Stomach (tissue), 9 donors: ENCODE results near the gene ADCY4. TPM values are rescaled to one million over a fixed set of nuclear protein-coding genes. Genes with fewer than 3 reads are reported as not detected.

ENCODE experiments used
- DNase-seq, 2 donors: peaks; one replicate each; pipeline versions ENCODE4 v3.0.0 to v3.0.0-alpha.2; 2013 to 2019
- H3K27ac ChIP-seq, 5 donors: fragments of 200-600 bp in 4 of 5; sonication (generic) in 4 of 5; one replicate each; pipeline ENCODE4 v1.5.1; 2013 to 2019; ENCODE audit warnings: mild to moderate bottlenecking in 1 of 5, moderate library complexity in 1 of 5
- H3K27me3 ChIP-seq, 3 donors: fragments of 200-600 bp; sonication (generic); one replicate each; pipeline ENCODE4 v1.5.1; 2017 to 2019; ENCODE audit warnings: mixed run types in 1 of 3
- H3K36me3 ChIP-seq, 4 donors: fragments of 200-600 bp; sonication (generic); 1 replicate in 3 of 4; 2 replicates in 1 of 4; pipeline ENCODE4 v1.5.1; 2016 to 2019
- H3K4me1 ChIP-seq, 4 donors: fragments of 200-600 bp; sonication (generic); one replicate each; pipeline ENCODE4 v1.5.1; 2016 to 2019
- H3K4me3 ChIP-seq, 4 donors: fragments of 200-600 bp; sonication (generic) in 3 of 4; one replicate each; pipeline ENCODE4 v1.5.1; 2016 to 2019; ENCODE audit warnings: mild to moderate bottlenecking in 1 of 4
- H3K9me3 ChIP-seq, 4 donors: fragments of 200-600 bp; sonication (generic); one replicate each; pipeline ENCODE4 v1.5.1; 2016 to 2019
- EP300 ChIP-seq: sonication (generic); formaldehyde crosslinking; IDR thresholded peaks from one replicate; pipeline ENCODE4 v1.6.1; 2017; ENCODE audit warnings: antibody characterized with exemption
- POLR2A ChIP-seq, 4 donors: fragments of 450-650 bp; IDR thresholded peaks; one replicate each; pipeline ENCODE4 v1.6.1; 2016; ENCODE audit warnings: antibody characterized with exemption in 4 of 4, control low read depth in 2 of 4, mild to moderate bottlenecking in 1 of 4, moderate library complexity in 1 of 4
- POLR2AphosphoS5 ChIP-seq, 3 donors: sonication (generic); formaldehyde crosslinking; IDR thresholded peaks; one replicate each; pipeline ENCODE4 v1.6.1; 2016; ENCODE audit warnings: antibody characterized with exemption in 3 of 3
- WGBS, 5 donors: extraction: QIAGEN DNeasy Blood & Tissue Kit in 3 of 5; methylation state at CpG; one replicate each; pipeline versions ENCODE4 v1.1.5 to v1.1.7; 2013 to 2018; 5-methylcytosine and 5-hydroxymethylcytosine counted together
- intact Hi-C: fragments of 100-400 bp; cut with DNase I; formaldehyde crosslinking; loops from one replicate; pipeline ENCODE4 v1.15.1; 2023; ENCODE audit warnings: low total_unique reads
- polyA plus RNA-seq, 3 donors: library from polyadenylated mRNA; stranded (reverse); fragments of 200-250 nt; gene quantifications; one replicate each; pipeline ENCODE4 v1.2.3, GENCODE V29; 2013
- total RNA-seq, 5 donors: library from RNA; depleted of rRNA; stranded (reverse); fragments of >200 nt; gene quantifications; one replicate each; pipeline versions ENCODE4 v1.1.0 to v1.2.3, GENCODE V29; 2014 to 2016
- TF ChIP-seq, protein P1 (sequence below), 7 experiments: fragments of 450-650 bp in 4 of 7; fragments of 200-600 bp in 3 of 7; sonication (generic) in 3 of 7; IDR thresholded peaks; one replicate each; pipeline ENCODE4 v1.5.1; 2016 to 2019; ENCODE audit warnings: antibody characterized with exemption in 7 of 7, control low read depth in 2 of 7, mild to moderate bottlenecking in 1 of 7
- donor health status: healthy with polysubstance abuse.
- donor health status: Bipolar disorder and iron deficiency.
- donor health status: healthy.

ADCY4 gene
- total and polyA plus RNA-seq, 8 donors = 15.2 to 118 (median 25.8) TPM

DNA sequence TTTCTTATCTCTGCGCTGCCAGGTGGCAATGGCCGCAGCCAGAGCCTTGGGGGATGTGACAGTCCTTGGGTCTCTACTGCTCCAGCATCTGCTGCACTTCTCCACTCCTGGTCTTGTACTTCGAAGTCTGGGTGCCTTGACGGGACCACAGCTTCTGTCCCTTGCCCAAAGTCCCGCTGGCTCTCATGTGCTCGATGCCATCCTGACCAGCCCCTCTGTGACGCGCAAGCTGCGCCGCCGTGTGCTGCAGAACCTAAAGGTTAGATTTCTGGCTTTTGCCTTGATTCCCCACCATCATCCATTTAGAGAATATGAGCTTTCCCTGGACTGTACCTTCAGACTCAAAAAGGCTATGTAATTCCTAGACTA is 30.9 kb downstream of the ADCY4 start:
- Histone ChIP-seq H3K27me3 (no peaks in the 10 kb centered on the region), H3K9me3 (no peaks in the 10 kb centered on the region), H3K27ac (no peak overlapping the region), H3K4me1 (peaks cover 29 to 58% (median 43%) of the 10 kb centered on the region in 4 donors), H3K4me3 (no peak overlapping the region), H3K36me3 (peaks cover 54 to 75% (median 65%) of the 10 kb centered on the region in 4 donors)
- TF ChIP-seq, protein P1, sequence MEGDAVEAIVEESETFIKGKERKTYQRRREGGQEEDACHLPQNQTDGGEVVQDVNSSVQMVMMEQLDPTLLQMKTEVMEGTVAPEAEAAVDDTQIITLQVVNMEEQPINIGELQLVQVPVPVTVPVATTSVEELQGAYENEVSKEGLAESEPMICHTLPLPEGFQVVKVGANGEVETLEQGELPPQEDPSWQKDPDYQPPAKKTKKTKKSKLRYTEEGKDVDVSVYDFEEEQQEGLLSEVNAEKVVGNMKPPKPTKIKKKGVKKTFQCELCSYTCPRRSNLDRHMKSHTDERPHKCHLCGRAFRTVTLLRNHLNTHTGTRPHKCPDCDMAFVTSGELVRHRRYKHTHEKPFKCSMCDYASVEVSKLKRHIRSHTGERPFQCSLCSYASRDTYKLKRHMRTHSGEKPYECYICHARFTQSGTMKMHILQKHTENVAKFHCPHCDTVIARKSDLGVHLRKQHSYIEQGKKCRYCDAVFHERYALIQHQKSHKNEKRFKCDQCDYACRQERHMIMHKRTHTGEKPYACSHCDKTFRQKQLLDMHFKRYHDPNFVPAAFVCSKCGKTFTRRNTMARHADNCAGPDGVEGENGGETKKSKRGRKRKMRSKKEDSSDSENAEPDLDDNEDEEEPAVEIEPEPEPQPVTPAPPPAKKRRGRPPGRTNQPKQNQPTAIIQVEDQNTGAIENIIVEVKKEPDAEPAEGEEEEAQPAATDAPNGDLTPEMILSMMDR (IDR thresholded peaks at IDR 0.05) = no peak
- no peak for TF ChIP-seq POLR2AphosphoS5 (IDR thresholded peaks at IDR 0.05)
- TF ChIP-seq EP300 = no peak
- 94 to 97% (median 96%) methylated on average over 11 of the region's 11 CpGs for WGBS, 5 donors
- intact Hi-C loops = no loop called here
- no peak for DNase-seq

DNA sequence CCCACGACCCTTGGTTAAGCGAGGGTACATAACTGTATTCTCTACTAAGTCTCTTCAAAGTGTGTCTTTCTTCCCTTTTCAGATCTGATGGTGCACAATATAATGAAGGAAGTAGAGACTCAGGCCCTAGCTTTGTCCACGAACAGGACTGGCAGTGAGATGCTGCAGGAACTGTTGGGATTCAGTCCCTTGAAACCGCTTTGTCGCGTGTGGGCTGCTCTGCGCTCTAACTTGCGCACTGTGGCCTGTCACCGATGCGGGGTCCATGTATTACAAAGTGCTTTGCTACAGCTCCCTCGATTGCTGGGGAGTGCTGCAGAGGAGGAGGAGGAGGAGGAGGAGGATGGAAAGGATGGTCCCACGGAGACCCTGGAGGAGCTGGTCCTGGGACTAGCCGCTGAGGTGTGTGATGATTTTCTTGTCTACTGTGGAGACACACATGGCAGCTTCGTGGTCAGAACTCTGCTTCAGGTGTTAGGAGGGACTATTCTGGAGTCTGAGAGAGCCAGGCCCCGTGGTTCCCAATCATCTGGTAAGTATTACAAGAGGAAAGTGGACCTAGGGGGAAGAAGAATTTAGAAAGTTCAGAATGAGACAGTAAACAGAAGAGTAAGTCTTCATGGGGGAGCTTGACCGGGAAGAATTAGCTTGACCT is 34.4 kb downstream of the ADCY4 start:
- 23 to 26% (median 26%) methylated on average over 16 of the region's 16 CpGs for WGBS, 5 donors
- TF ChIP-seq EP300 (no peak), POLR2A (IDR thresholded peaks at IDR 0.05) (no peak), POLR2AphosphoS5 (IDR thresholded peaks at IDR 0.05) (no peak)
- TF ChIP-seq, protein P1 (IDR thresholded peaks at IDR 0.05) = no peak
- H3K4me1 ChIP-seq = peaks cover 20 to 63% (median 46%) of the 10 kb centered on the region in 4 donors
- DNase-seq = no peak
- no peaks in the 10 kb centered on the region for H3K9me3 ChIP-seq
- peaks cover 47 to 55% (median 54%) of the 10 kb centered on the region in 4 donors for H3K36me3 ChIP-seq
- H3K27me3 ChIP-seq = no peaks in the 10 kb centered on the region
- peak overlapping the region; percentile 78 to 96 (median 89) for H3K4me3 ChIP-seq
- H3K27ac ChIP-seq = peak overlapping the region in 4 of 5 donors; percentile 88 to 94 (median 90)
- intact Hi-C loops = no loop called here

DNA sequence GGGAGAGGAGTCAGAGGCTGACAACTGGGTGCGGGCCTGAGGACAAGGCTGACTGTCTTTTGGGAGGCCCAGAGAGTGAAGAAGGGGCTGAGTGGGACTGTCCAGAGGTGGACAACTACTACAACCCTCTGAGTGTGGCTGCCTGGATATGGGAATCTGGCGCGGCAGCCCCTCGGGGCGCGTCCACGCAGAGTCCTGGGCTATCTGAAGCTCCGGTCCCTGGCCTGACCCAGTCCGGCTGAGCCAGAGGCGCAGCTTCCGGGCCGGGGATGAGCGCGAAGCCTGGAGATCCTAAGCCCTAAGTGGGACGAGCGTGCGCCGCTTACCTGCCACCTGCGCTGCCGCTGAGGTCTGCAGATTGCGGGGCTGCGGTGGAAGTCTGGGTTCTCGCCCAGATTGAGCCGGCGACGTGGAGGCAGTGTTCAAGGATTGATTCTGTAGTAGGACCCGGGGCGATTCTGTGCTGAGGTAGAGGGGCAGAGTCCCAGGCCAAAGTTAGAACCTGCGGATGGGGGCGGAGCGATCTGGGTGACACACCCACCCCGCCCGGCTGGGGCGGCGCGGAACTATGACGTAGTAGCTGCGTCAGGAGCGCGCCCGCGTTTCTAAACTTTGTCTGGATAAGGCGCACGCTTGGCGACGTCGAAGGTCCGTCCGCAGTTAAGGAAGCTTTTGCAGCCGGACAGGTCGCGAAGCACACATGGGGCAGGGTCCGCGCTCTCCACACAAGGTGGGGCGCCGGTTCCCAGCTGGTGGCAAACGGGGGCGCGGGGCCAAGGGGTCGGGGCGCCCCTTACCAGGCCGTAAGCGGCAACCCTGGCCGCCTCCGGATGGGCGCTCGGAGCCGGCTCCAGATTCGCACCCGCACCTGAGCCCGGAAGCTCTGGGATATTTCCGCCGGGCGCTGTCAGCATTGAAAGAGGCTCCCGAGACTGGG is 35.3 kb downstream of the ADCY4 start, which contains the start of the genes DHRS1 and NOP9:
Gene DHRS1, minus strand, starts transcription at position 526 of the 937 bp plus-strand sequence. CDS start 674 bp downstream, outside the sequence.
Gene NOP9, plus strand, starts transcription at position 596 of the 937 bp plus-strand sequence. Its CDS starts 105 bp downstream, at position 701.
- intact Hi-C loops = loop anchor here (10.0 kb wide), 1 partner anchor 55 kb away; the partner anchor contains the start of gene TINF2
- TF ChIP-seq POLR2AphosphoS5 (IDR thresholded peaks at IDR 0.05) (peak; percentile 78 to 96 (median 90)), POLR2A (IDR thresholded peaks at IDR 0.05) (no peak), EP300 (peak; percentile 6)
- TF ChIP-seq, protein P1 (IDR thresholded peaks at IDR 0.05) = peak in 1 of 7 experiments; percentile 30
- Histone ChIP-seq H3K27ac (peak within 1 kb of the TSS; percentile 88 to 94 (median 91)), H3K9me3 (no peaks in the 10 kb centered on the region), H3K4me3 (peak within 1 kb of the TSS; percentile 78 to 96 (median 89)), H3K4me1 (peaks cover 20 to 63% (median 46%) of the 10 kb centered on the region in 4 donors), H3K36me3 (peaks cover 39 to 54% (median 53%) of the 10 kb centered on the region in 4 donors), H3K27me3 (no peaks in the 10 kb centered on the region)
- DNase-seq = peak; percentile 96 to 97
- 0 to 1% (median 0%) methylated on average over 60 to 75 of the region's 75 CpGs for WGBS, 5 donors

DNA sequence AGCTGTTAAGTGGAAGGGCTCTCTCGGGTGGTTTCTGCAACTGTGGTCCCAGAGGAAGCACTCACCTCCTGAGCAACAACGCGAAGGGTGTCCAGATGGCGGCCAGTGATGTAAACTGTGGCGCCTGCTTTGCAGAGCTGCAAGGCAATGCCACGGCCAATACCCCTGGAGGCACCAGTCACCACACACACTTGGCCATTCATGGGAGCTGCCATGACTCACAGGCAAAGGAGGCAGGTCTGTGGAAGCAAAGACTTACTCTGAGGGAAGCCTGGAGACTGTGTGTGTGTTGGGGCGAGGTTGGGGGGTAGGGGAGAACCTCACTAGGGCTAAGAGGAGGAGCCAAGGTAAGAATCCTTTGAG is 36.0 kb downstream of the ADCY4 start:
- WGBS, 5 donors = 36 to 46% (median 42%) methylated on average over 7 of the region's 7 CpGs
- Histone ChIP-seq H3K9me3 (no peaks in the 10 kb centered on the region), H3K4me3 (peak overlapping the region; percentile 78 to 96 (median 89)), H3K27me3 (no peaks in the 10 kb centered on the region), H3K4me1 (peaks cover 20 to 63% (median 46%) of the 10 kb centered on the region in 4 donors), H3K27ac (peak overlapping the region; percentile 88 to 94 (median 91)), H3K36me3 (peaks cover 33 to 54% (median 51%) of the 10 kb centered on the region in 4 donors)
- intact Hi-C loops = loop anchor here (10.0 kb wide), 1 partner anchor 54 kb away; the partner anchor contains the start of gene TINF2
- peak in 1 of 2 donors; percentile 56 for DNase-seq
- TF ChIP-seq POLR2A (IDR thresholded peaks at IDR 0.05) (no peak), EP300 (no peak), POLR2AphosphoS5 (IDR thresholded peaks at IDR 0.05) (no peak)
- TF ChIP-seq, protein P1 (IDR thresholded peaks at IDR 0.05) = no peak
